ENCODE data around the gene GNAQ.

GNAQ gene

GRCh38 chr9:77847626-77848025 is 184.0 kb downstream of the GNAQ start:
- no peak for DNase-seq (ENCODE audit: low spot score)
- FAIRE-seq: no peak

GRCh38 chr9:77847059-77847499 is 184.5 kb downstream of the GNAQ start:
- no peak for FAIRE-seq

GRCh38 chr9:77844415-77844814 is 187.2 kb downstream of the GNAQ start:
- DNase-seq (ENCODE audit: low spot score) (no peak), FAIRE-seq (no peak)

More at GRCh38 chr9:77847059-77847499, 184.5 kb downstream of the GNAQ start:
- DNase-seq (ENCODE audit: low spot score): no peak

GRCh38 chr9:77843871-77844155 is 187.8 kb downstream of the GNAQ start:
- DNase-seq (ENCODE audit: low spot score) (no peak), FAIRE-seq (no peak)

GRCh38 chr9:77843076-77843870 is 188.3 kb downstream of the GNAQ start:
- DNase-seq (ENCODE audit: low spot score): no peak
- no peak for FAIRE-seq

- DNase-seq (ENCODE audit: low spot score): no peak
- FAIRE-seq: no peak
Observed at GRCh38 chr9:77841739-77842386, 189.7 kb downstream of the GNAQ start.

DNA sequence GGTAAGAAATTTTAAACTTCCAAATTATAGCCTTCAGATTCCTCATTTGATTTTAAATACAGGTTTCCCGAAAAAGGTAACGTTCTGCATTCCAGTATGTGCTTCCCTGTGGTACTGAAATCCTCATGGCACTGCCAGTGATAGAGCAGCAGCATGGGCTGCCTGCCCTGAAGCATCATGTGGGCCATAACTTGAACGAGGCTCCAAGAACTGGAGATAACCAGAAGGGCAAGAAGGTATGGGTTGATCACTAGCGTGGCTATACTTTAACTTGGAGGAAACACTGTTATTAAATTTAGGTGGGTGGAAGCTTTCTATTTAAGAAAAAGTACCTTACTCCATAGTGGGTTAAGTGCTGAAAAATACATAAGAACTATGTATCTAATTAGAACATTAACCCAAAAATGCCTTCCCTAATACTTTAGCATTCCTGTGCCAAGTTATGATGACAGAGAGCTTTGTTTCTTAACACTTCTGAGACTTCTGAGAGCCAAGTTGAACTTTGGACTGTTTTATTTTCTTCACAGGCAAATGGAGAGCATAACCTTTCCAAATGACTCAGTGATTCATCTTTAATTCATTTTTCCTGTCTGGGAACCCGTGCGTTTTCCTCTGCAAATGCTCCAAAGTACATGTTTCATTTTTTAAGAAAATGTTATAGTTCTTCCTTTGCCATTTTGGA is 192.0 kb downstream of the GNAQ start:
- no peak for DNase-seq (ENCODE audit: low spot score)
- FAIRE-seq: no peak

DNA sequence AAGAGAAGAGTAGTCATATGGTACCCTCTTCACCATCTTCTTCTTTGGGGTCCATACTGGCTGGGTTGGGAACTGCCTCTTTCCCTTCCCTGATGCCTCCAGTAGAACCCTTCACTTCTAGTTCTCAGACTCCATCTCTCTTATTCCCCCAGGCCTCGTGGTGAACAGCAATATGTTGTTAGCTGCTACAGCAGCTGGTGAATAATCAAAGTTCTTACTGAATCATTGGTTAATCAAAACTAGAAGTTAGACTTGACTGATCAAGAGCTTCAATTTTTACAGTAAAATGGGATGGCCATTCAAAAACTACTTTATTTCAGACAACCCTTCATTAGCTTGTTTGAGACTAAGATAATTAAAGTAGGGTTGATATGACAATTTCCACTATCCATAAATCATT is 192.6 kb downstream of the GNAQ start:
- FAIRE-seq (no peak), DNase-seq (ENCODE audit: low spot score) (no peak)

DNA sequence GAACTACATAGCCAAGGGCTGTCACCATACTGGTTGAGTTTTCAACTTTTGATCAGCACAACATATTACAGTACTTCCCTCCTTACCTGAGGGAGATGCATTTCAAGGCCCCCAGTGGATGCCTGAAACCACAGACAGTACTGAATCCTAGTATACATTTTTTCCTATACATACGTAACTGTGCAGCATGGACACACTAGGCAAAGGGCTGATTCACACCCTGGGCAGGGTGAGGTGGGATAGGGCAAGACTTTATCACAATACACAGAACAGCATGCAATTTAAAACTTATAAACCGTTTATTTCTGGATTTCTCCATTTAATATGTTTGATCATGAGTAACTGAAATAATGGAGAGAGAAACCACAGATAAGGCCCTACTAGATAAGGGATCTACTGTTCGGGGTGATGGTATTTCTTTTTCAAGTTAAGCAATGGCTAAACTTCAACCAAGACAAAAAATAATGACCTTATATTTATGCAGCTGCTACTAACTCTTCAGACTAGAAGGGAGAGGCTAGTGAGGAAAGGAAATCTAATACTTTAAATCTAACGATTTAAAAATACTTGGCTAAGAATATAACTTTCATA is 196.6 kb downstream of the GNAQ start:
- FAIRE-seq (no peak), DNase-seq (ENCODE audit: low spot score) (no peak)

- no peak for DNase-seq (ENCODE audit: low spot score)
- no peak for FAIRE-seq
Observed at GRCh38 chr9:77833561-77834429, 197.8 kb downstream of the GNAQ start.

- FAIRE-seq (no peak), DNase-seq (ENCODE audit: low spot score) (no peak)
Observed at GRCh38 chr9:77832639-77833038, 199.0 kb downstream of the GNAQ start.

GRCh38 chr9:77831781-77832180 is 199.8 kb downstream of the GNAQ start:
- no peak for DNase-seq (ENCODE audit: low spot score)
- FAIRE-seq: no peak

DNA sequence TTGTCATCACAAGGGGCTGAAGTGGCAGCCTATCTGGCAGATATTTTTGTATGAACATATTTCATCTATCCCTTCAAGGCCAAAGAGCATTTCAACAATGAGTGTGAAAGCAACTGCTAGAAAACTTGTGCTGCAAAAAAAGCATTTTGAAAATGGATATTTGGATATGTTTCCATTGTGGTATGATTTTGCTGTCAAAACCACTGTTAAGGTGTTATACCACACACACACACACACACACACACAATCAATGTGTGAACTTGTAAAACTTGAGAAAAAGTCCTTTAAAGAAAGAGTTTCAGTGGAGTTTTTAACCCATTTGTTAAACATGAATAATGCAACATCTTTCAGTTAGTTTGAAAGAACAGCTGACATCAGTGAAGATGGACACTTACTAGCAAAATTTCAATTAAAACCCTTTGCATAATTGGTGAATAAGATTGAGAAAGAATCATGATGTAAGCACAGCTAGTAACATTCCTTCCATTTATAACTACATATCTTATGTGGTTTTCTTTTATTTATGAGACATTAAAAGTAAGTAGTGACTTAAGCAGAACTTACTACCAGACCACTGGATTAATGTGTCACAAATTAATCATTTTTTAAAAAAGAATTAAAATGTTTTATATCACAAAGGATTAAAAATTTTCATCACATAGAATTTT is 200.9 kb downstream of the GNAQ start:
- DNase-seq (ENCODE audit: low spot score) (no peak), FAIRE-seq (no peak)

DNA sequence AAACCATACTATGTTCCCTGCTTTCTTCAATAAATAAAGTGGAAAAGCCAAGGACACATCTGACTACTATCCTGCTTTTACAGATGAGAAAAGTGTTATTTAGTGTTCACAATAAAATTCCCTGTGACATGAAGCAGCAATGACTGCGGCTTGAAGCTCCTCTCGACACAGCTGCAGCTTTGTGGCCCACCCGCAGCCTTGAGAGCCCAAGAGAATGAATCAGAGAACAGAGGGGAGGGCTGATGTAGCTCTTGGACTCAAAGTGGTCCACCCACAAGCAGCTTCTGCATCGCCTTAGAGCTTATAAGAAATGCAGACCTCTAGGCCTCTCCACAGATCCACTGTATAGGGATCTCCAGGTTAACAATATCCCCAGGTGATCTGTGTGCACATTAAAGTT is 202.2 kb downstream of the GNAQ start:
- DNase-seq (ENCODE audit: low spot score) (no peak), FAIRE-seq (no peak)

GRCh38 chr9:77827104-77827784 is 204.4 kb downstream of the GNAQ start:
- DNase-seq (ENCODE audit: low spot score) (no peak), FAIRE-seq (no peak)

DNA sequence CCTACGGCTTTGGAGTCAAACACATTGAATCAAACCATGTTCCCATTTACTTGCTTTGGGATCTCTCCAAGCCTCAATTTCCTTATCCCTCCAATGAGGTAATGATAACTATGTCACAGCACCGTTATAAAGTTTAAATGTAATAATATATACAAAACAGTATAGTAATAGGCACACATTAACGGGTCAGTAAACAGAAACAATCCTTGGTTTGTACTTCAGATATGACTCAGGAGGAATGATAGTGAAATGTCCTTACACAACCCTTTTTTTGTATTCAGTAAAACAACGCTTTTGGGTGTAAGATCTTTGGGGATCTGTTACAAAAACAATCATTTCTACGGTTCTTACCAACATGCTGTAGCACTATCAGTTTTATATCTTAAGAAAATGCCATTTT is 205.0 kb downstream of the GNAQ start:
- no peak for FAIRE-seq
- DNase-seq (ENCODE audit: low spot score): no peak

DNA sequence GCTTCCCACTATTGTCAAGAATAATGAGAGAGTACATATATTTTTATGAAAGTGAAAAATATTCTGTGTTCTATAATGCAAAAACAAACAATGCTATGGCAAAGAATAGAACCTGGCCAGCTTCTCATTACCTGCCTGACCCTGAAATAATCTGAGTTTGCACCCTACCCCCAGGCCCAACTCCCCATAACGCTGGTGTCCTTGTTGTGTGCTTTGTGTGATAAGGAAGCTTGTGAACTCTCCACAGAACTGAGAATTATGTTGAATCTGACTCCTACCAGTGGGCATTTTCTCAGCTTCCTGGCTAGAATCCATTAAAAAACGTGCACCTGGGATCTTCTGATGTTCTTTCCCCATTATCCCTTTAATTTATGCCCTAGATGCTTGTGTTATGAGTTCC is 205.5 kb downstream of the GNAQ start:
- FAIRE-seq: no peak
- DNase-seq (ENCODE audit: low spot score): no peak

DNA sequence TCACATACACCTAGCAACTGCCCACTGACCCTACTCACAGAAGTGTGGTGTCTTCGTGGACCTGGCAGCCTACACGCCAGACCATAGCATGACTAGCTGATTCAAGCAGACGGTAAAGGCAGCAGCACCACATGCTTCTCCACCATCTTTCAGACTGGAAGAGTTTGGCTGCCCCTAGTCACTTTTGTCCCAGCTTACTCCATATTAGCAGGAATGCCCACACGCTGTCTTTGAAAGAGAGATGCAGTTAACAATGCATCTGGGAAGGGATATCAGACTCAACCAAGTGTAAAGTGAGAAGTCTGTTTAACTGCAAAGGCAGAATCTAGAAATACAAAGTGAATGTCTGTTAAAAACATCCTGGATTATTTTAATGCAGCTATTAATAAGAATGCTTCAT is 206.2 kb downstream of the GNAQ start:
- no peak for FAIRE-seq

GRCh38 chr9:77820293-77820954 is 211.2 kb downstream of the GNAQ start:
- DNase-seq (ENCODE audit: low spot score) (peak; percentile 30), FAIRE-seq (no peak)

More for the DNA sequence above, 206.2 kb downstream of the GNAQ start:
- no peak for DNase-seq (ENCODE audit: low spot score)

- DNase-seq (ENCODE audit: low spot score) (no peak), FAIRE-seq (no peak)
Observed at GRCh38 chr9:77819657-77820056, 212.0 kb downstream of the GNAQ start.

Data from urothelium cell line (cell line).